Smooth muscle cell (in vitro differentiated cells): Measurements from ENCODE around the gene ACVR2A. TPM values are rescaled to one million over a fixed set of nuclear protein-coding genes. Genes with fewer than 3 reads are reported as not detected.

Experiments used
- DNase-seq: peaks from one replicate; lab custom pipeline; 2025; ENCODE audit not compliant: unreplicated experiment; lab: John Stamatoyannopoulos, UW
- H2AFZ ChIP-seq: fragments of 200-600 bp; sonication (generic); 2 replicates; pipeline ENCODE4 v1.6.0; 2016; ENCODE audit warnings: antibody characterized with exemption, low read depth, mild to moderate bottlenecking
- H3F3A ChIP-seq: fragments of 200-600 bp; sonication (generic); 2 replicates; pipeline ENCODE4 v1.6.0; 2017; ENCODE audit warnings: antibody characterized with exemption, low read depth
- H3K27ac ChIP-seq: fragments of 200-600 bp; sonication (generic); 2 replicates; pipeline ENCODE4 v1.5.1; 2016; ENCODE audit warnings: low read depth, mild to moderate bottlenecking
- H3K27me3 ChIP-seq: fragments of 200-600 bp; sonication (generic); 2 replicates; pipeline ENCODE4 v1.6.1; 2016; ENCODE audit warnings: low read depth, mild to moderate bottlenecking
- H3K36me3 ChIP-seq: fragments of 200-600 bp; sonication (generic); 2 replicates; pipeline ENCODE4 v1.5.1; 2016; ENCODE audit warnings: low read depth
- H3K4me1 ChIP-seq: fragments of 200-600 bp; sonication (generic); 2 replicates; pipeline ENCODE4 v1.5.1; 2016; ENCODE audit warnings: low read depth
- H3K4me2 ChIP-seq: fragments of 200-600 bp; sonication (generic); 2 replicates; pipeline ENCODE4 v1.6.0; 2016; ENCODE audit warnings: mild to moderate bottlenecking
- H3K4me3 ChIP-seq: fragments of 200-600 bp; sonication (generic); 2 replicates; pipeline ENCODE4 v1.5.1; 2016; ENCODE audit warnings: mild to moderate bottlenecking
- H3K79me2 ChIP-seq: fragments of 200-600 bp; sonication (generic); 2 replicates; pipeline ENCODE4 v1.6.0; 2016; ENCODE audit warnings: low read depth, mild to moderate bottlenecking
- H3K9ac ChIP-seq: fragments of 200-600 bp; sonication (generic); 2 replicates; pipeline ENCODE4 v1.6.0; 2016; ENCODE audit warnings: low read depth
- H3K9me3 ChIP-seq: fragments of 200-600 bp; sonication (generic); replicated peaks from 2 replicates; pipeline ENCODE4 v1.5.1; 2016; ENCODE audit warnings: low read depth
- H4K20me1 ChIP-seq: fragments of 200-600 bp; sonication (generic); 2 replicates; pipeline ENCODE4 v1.6.0; 2016; ENCODE audit warnings: low read depth
- WGBS: methylation state at CpG from one replicate; pipeline ENCODE4 v1.1.7; 2016; ENCODE audit warnings: low lambda C conversion rate; 5-methylcytosine and 5-hydroxymethylcytosine counted together
- polyA plus RNA-seq: library from polyadenylated mRNA; unstranded; fragments of >200 nt; fragmentation: Nextera tagmentation; extraction: Ambion mirVana; gene quantifications from 2 replicates; pipeline ENCODE4 v1.2.1, GENCODE V29; 2016
- total RNA-seq: library from RNA; depleted of rRNA; stranded (reverse); fragments of >200 nt; gene quantifications from 2 replicates; pipeline ENCODE4 v1.2.3, GENCODE V29; 2014
- TF ChIP-seq, protein P1 (sequence below): fragments of 200-600 bp; sonication (generic); IDR thresholded peaks from 2 replicates; pipeline ENCODE4 v1.5.1; 2017; ENCODE audit warnings: borderline replicate concordance, mild to moderate bottlenecking, antibody characterized with exemption; ENCODE audit not compliant: insufficient read depth, poor library complexity, severe bottlenecking

Gene ACVR2A
- total and polyA plus RNA-seq, 2 experiments from 2014 or later = 12.4 to 39.7 TPM

DNA sequence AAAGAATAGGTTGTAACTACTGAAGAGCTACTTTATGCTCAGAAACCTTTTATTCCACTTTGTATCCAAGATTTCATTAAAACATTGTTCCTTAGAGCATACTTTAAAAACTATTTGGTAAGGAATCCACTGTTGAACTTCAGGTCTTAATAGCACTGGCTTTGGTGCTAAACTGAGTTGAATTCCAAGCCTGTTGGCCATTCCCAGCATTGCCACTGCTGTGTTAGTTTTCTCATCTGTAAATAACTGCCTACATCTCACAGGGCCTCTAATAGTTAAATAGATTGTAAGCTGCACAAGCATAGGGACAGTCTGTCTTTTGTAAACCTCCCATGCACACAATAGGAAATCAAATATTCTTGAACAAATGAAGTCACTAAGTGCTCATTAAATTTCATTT, 89.1 kb downstream of the ACVR2A start:
- no peaks in the 10 kb centered on the region for H3K9me3 ChIP-seq
- DNase-seq = no peak
- H3K4me3 ChIP-seq = no peak overlapping the region
- no peaks in the 10 kb centered on the region for H3K27me3 ChIP-seq
- peaks cover 5% of the 10 kb centered on the region for H3K36me3 ChIP-seq
- TF ChIP-seq, protein P1, sequence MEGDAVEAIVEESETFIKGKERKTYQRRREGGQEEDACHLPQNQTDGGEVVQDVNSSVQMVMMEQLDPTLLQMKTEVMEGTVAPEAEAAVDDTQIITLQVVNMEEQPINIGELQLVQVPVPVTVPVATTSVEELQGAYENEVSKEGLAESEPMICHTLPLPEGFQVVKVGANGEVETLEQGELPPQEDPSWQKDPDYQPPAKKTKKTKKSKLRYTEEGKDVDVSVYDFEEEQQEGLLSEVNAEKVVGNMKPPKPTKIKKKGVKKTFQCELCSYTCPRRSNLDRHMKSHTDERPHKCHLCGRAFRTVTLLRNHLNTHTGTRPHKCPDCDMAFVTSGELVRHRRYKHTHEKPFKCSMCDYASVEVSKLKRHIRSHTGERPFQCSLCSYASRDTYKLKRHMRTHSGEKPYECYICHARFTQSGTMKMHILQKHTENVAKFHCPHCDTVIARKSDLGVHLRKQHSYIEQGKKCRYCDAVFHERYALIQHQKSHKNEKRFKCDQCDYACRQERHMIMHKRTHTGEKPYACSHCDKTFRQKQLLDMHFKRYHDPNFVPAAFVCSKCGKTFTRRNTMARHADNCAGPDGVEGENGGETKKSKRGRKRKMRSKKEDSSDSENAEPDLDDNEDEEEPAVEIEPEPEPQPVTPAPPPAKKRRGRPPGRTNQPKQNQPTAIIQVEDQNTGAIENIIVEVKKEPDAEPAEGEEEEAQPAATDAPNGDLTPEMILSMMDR = no peak
- H3K4me2 ChIP-seq = no peak overlapping the region
- H3K4me1 ChIP-seq = no peaks in the 10 kb centered on the region
- H3K9ac ChIP-seq = no peak overlapping the region
- no peaks in the 10 kb centered on the region for H3K79me2 ChIP-seq
- no peak overlapping the region for H3K27ac ChIP-seq
- peaks cover 3% of the 10 kb centered on the region for H4K20me1 ChIP-seq
- H3F3A ChIP-seq = no peaks in the 10 kb centered on the region
- H2AFZ ChIP-seq = no peak overlapping the region

DNA sequence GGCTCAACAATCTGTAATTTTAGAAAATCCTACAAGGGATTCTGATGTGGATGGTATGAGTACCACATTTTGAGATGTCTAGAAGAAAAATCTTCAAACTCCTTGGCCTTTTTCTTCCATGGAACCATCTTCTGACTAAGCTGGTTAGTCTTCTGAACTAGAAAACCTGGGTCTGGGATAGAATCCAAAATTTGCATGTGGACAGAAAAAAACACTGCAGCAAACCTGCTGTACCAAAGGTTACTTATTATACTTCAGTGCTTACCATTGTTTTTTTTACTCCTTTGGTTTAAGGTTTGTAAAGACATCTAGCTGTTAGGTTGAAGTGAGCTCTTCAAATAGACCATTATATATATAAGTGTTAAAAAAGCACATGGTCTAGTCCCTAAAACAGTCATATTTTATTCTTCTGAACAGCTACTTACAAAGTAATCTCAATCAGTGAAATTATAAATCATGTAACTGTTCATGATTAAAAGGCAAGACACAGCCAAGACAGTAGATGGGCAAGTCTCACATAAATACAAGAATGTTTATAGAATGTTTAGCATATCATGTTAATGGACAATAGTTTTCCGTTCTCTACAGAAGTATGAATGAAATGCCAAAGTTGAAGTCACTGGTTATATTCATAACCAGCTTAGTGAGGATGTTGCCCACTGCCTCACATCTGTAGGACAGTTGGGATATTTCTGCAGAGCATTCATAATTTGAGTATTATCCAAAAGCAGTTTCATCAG, 90.2 kb downstream of the ACVR2A start:
- no peaks in the 10 kb centered on the region for H3K4me1 ChIP-seq
- no peak overlapping the region for H3K4me3 ChIP-seq
- H3K9ac ChIP-seq = no peak overlapping the region
- TF ChIP-seq, protein P1 = no peak
- no peaks in the 10 kb centered on the region for H3K79me2 ChIP-seq
- WGBS = 91% methylated on average over 1 of the region's 1 CpG
- H3K36me3 ChIP-seq = peaks cover 4% of the 10 kb centered on the region
- no peaks in the 10 kb centered on the region for H3K9me3 ChIP-seq
- H2AFZ ChIP-seq = no peak overlapping the region
- H3F3A ChIP-seq = no peaks in the 10 kb centered on the region
- DNase-seq = no peak
- no peak overlapping the region for H3K4me2 ChIP-seq
- H3K27me3 ChIP-seq = no peaks in the 10 kb centered on the region
- no peak overlapping the region for H3K27ac ChIP-seq
- H4K20me1 ChIP-seq = peaks cover 3% of the 10 kb centered on the region

DNA sequence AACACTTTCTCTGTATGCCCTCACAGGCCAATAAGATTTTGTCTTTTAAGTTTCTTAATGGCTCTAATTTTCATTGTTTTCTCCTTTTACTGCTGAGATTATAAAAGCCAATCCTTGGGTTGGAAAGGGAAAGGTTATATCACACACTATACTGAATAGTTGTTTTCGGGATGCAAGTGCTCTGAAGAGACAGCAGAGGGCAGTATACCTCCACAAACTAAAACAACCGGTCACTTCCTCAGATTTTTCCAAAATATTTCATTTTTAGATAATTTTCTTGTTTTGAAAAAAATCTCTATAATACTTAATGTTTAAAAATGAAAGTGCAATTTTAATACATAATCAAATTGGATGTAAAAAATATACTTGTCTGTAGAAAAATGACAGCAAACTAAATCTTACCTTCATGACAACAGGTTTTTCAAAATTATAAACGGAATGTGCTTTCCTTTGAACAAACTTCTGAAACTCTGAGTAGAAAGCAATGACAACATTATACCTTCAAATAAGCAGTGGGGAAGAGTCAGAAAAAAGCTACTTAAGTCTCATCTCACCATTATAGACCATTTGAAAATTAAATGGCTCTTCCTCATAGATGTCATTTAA, 93.0 kb downstream of the ACVR2A start:
- H2AFZ ChIP-seq = no peak overlapping the region
- H3K27me3 ChIP-seq = no peaks in the 10 kb centered on the region
- no peak overlapping the region for H3K27ac ChIP-seq
- no peaks in the 10 kb centered on the region for H3K9me3 ChIP-seq
- peaks cover 3% of the 10 kb centered on the region for H4K20me1 ChIP-seq
- no peaks in the 10 kb centered on the region for H3K36me3 ChIP-seq
- H3F3A ChIP-seq = no peaks in the 10 kb centered on the region
- TF ChIP-seq, protein P1 = peak; percentile 94
- 43% methylated on average over 3 of the region's 3 CpGs for WGBS
- no peaks in the 10 kb centered on the region for H3K4me1 ChIP-seq
- DNase-seq = no peak
- H3K9ac ChIP-seq = no peak overlapping the region
- H3K4me3 ChIP-seq = no peak overlapping the region
- H3K4me2 ChIP-seq = no peak overlapping the region
- no peaks in the 10 kb centered on the region for H3K79me2 ChIP-seq
